ENCODE results near the gene TARBP1.

DNA sequence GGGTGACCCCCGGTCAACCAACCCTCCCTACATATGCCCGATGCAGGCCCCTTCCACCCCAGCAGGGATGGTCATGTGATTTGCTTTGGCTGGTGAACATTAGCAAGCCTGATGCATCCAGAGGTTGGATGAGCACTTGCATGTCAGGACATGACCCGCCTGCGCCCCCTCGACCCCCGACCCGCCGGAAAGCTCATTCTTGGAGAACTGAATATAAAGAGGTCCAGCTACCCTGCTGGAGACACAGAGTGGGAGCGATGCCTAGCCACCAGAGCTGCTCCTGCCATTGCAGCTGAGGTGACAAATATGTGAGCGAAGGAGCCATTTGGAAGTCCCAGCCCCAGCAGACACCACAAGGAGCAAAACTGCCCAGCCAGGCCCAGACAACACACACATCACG lies 66.1 kb downstream of the TARBP1 start:
- TF ChIP-seq, protein P1, sequence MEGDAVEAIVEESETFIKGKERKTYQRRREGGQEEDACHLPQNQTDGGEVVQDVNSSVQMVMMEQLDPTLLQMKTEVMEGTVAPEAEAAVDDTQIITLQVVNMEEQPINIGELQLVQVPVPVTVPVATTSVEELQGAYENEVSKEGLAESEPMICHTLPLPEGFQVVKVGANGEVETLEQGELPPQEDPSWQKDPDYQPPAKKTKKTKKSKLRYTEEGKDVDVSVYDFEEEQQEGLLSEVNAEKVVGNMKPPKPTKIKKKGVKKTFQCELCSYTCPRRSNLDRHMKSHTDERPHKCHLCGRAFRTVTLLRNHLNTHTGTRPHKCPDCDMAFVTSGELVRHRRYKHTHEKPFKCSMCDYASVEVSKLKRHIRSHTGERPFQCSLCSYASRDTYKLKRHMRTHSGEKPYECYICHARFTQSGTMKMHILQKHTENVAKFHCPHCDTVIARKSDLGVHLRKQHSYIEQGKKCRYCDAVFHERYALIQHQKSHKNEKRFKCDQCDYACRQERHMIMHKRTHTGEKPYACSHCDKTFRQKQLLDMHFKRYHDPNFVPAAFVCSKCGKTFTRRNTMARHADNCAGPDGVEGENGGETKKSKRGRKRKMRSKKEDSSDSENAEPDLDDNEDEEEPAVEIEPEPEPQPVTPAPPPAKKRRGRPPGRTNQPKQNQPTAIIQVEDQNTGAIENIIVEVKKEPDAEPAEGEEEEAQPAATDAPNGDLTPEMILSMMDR (IDR thresholded peaks at IDR 0.05; ENCODE audit: insufficient read depth, low read depth, low read length), result no peak
- TF ChIP-seq EZH2 (IDR thresholded peaks at IDR 0.05; ENCODE audit: insufficient read depth, low read length), result no peak
